Esophagus squamous epithelium (tissue), 5 donors: ENCODE data around the gene RAB33B. TPM values are rescaled to one million over a fixed set of nuclear protein-coding genes. Genes with fewer than 3 reads are reported as not detected.

Source experiments
- DNase-seq: peaks from one replicate; lab custom pipeline; 2025; lab: John Stamatoyannopoulos, UW
- H3K27ac ChIP-seq, 4 donors: fragments of 200-600 bp; sonication (generic); one replicate each; pipeline ENCODE4 v1.5.1; 2016 to 2019; ENCODE audit warnings: mild to moderate bottlenecking in 1 of 4
- H3K27me3 ChIP-seq, 4 donors: fragments of 200-600 bp; sonication (generic); 1 replicate in 3 of 4; 2 replicates in 1 of 4; pipeline versions ENCODE4 v1.5.1 to v1.6.0; 2017 to 2021; ENCODE audit warnings: antibody characterized with exemption in 1 of 4
- H3K36me3 ChIP-seq, 3 donors: fragments of 200-600 bp; sonication (generic); one replicate each; pipeline ENCODE4 v1.5.1; 2016 to 2019
- H3K4me1 ChIP-seq, 3 donors: fragments of 200-600 bp; sonication (generic); one replicate each; pipeline ENCODE4 v1.5.1; 2017 to 2019
- H3K4me3 ChIP-seq, 4 donors: fragments of 200-600 bp; sonication (generic); 1 replicate in 3 of 4; 2 replicates in 1 of 4; pipeline ENCODE4 v1.5.1; 2016 to 2019; ENCODE audit warnings: mild to moderate bottlenecking in 2 of 4, moderate library complexity in 1 of 4
- H3K9me3 ChIP-seq, 3 donors: fragments of 200-600 bp; sonication (generic); one replicate each; pipeline ENCODE4 v1.5.1; 2016 to 2019
- POLR2A ChIP-seq, 4 donors: fragments of 450-650 bp; IDR thresholded peaks; one replicate each; pipeline ENCODE4 v1.6.1; 2017; ENCODE audit warnings: antibody characterized with exemption in 4 of 4, mild to moderate bottlenecking in 4 of 4, moderate library complexity in 3 of 4
- WGBS, 2 donors: methylation state at CpG; one replicate each; pipeline ENCODE4 v1.1.5; 2018; 5-methylcytosine and 5-hydroxymethylcytosine counted together
- intact Hi-C: fragments of 100-400 bp; cut with DNase I; formaldehyde crosslinking; loops from one replicate; pipeline ENCODE4 v1.15.0; 2022
- total RNA-seq, 4 donors: library from RNA; depleted of rRNA; stranded (reverse); fragments of >200 nt; gene quantifications; one replicate each; pipeline ENCODE4 v1.1.0, GENCODE V29; 2016
- TF ChIP-seq, protein P1 (sequence below), 6 experiments: fragments of 450-650 bp in 4 of 6; fragments of 200-600 bp in 2 of 6; sonication (generic) in 2 of 6; IDR thresholded peaks; one replicate each; pipeline ENCODE4 v1.5.1; 2016 to 2019; ENCODE audit warnings: antibody characterized with exemption in 6 of 6, mild to moderate bottlenecking in 4 of 6, moderate library complexity in 4 of 6
- donor health status: DM: yes; HTN: yes; CAD: no.

RAB33B gene
- total RNA-seq, 4 donors from 2014 or later, result 3.4 to 9.2 (median 6.6) TPM

DNA sequence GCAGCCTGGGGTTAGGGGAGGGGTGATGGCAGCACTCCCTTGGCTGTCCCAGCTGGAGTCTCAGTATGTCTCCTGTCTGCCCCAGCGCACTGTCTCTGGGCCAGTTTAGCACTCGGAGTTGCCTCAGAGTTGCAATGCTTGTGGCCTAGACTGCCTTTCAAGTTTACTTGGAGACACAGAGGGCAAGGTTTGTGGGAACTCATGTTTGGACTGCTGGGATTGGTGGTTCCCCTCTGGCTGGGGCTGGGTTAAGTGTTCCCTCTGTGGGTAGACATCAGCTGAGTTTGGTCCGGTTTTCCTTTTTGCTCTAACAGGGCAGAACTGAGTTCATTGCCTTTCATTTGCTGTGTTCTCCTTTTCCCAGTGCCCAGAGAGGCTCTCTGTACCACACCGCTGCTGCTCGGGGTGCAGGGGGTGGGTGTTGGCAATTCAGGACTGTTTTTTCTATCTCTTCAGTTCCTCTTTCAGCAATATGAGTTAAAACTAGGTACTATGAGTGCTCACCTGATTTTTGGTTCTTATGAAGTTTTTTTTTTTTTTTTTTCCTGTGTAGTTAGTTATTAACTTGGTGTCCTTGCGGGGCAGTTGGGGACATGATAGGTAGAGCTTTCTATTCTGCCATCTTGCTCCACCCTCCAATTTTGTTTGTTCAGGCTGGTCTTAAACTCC lies 17.2 kb downstream of the RAB33B start:
- H3K4me1 ChIP-seq, result peaks cover 0 to 14% (median 0%) of the 10 kb centered on the region in 3 donors
- 86 to 94% methylated on average over 4 to 5 of the region's 6 CpGs for WGBS, 2 donors
- H3K27me3 ChIP-seq, result no peaks in the 10 kb centered on the region
- intact Hi-C loops, result no loop called here
- DNase-seq, result no peak
- no peak overlapping the region for H3K4me3 ChIP-seq
- peaks cover 0 to 27% (median 5%) of the 10 kb centered on the region in 3 donors for H3K36me3 ChIP-seq
- no peak overlapping the region for H3K27ac ChIP-seq
- TF ChIP-seq, protein P1, sequence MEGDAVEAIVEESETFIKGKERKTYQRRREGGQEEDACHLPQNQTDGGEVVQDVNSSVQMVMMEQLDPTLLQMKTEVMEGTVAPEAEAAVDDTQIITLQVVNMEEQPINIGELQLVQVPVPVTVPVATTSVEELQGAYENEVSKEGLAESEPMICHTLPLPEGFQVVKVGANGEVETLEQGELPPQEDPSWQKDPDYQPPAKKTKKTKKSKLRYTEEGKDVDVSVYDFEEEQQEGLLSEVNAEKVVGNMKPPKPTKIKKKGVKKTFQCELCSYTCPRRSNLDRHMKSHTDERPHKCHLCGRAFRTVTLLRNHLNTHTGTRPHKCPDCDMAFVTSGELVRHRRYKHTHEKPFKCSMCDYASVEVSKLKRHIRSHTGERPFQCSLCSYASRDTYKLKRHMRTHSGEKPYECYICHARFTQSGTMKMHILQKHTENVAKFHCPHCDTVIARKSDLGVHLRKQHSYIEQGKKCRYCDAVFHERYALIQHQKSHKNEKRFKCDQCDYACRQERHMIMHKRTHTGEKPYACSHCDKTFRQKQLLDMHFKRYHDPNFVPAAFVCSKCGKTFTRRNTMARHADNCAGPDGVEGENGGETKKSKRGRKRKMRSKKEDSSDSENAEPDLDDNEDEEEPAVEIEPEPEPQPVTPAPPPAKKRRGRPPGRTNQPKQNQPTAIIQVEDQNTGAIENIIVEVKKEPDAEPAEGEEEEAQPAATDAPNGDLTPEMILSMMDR (IDR thresholded peaks at IDR 0.05), result no peak
- peaks cover 0 to 7% (median 0%) of the 10 kb centered on the region in 3 donors for H3K9me3 ChIP-seq

DNA sequence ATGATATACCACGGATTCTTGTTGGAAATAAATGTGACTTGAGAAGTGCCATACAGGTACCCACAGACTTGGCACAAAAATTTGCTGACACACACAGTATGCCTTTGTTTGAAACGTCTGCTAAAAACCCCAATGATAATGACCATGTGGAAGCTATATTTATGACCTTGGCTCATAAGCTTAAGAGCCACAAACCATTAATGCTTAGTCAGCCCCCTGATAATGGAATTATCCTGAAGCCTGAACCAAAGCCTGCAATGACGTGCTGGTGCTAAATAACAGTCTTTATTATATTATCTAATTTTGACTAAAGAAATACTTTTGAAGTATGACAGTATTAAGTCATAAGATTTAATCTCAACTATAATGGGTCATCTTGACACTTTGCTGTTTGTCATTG lies 18.9 kb downstream of the RAB33B start:
- no peak overlapping the region for H3K27ac ChIP-seq
- H3K4me1 ChIP-seq, result peaks cover 0 to 14% (median 0%) of the 10 kb centered on the region in 3 donors
- DNase-seq, result no peak
- TF ChIP-seq, protein P1 (IDR thresholded peaks at IDR 0.05), result no peak
- no peak for TF ChIP-seq POLR2A (IDR thresholded peaks at IDR 0.05)
- intact Hi-C loops, result no loop called here
- H3K4me3 ChIP-seq, result no peak overlapping the region
- H3K27me3 ChIP-seq, result no peaks in the 10 kb centered on the region
- peaks cover 0 to 30% (median 5%) of the 10 kb centered on the region in 3 donors for H3K36me3 ChIP-seq
- WGBS, 2 donors, result 66 to 79% methylated on average over 3 of the region's 3 CpGs
- H3K9me3 ChIP-seq, result peaks cover 0 to 7% (median 0%) of the 10 kb centered on the region in 3 donors

DNA sequence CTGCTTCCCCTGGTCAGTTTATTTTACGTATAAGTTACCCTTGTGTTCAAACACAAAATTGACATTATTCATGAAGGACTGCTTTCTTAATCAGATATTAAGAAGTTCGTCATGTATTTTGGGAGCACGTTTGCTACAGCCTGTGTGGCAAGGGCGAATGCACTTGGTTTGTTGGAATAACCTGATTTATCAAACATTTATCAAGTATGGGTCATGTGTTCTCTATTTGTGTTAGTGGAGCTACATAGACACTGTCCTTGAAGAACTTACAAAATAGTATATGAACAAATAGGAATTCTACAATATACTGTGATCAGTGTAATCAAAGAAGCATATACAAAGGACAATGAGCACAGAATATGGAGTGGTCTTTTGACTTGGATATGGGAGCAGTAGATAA lies 22.4 kb downstream of the RAB33B start:
- H3K27me3 ChIP-seq, result no peaks in the 10 kb centered on the region
- H3K4me1 ChIP-seq, result no peaks in the 10 kb centered on the region
- H3K36me3 ChIP-seq, result peaks cover 0 to 26% (median 5%) of the 10 kb centered on the region in 3 donors
- no peak for DNase-seq
- H3K27ac ChIP-seq, result no peak overlapping the region
- intact Hi-C loops, result no loop called here
- H3K9me3 ChIP-seq, result no peaks in the 10 kb centered on the region
- no peak overlapping the region for H3K4me3 ChIP-seq
- 97% methylated on average over 4 of the region's 4 CpGs for WGBS, 2 donors
- TF ChIP-seq POLR2A (IDR thresholded peaks at IDR 0.05), result no peak
- TF ChIP-seq, protein P1 (IDR thresholded peaks at IDR 0.05), result no peak

DNA sequence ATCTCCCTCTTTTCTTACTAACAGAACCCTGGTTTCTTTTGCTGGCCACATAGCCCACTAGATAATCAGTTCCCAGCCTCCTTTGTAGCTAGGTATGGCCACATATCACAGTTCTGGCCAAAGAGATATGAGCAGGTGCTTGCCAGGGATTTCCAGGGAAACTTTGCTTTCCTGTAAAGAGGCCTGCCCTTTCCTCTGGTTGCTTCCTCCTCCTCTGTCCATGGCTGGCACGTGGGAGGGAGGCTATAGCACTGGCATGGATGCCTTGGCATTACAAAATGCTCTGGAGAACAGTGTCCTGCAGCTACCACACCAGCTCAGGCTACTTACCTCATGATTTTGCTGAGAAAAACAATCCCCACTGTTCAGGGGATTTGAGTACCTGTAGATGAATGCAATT lies 27.5 kb downstream of the RAB33B start:
- intact Hi-C loops, result no loop called here
- WGBS, 2 donors, result 50 to 67% methylated on average over 1 of the region's 1 CpG
- TF ChIP-seq, protein P1 (IDR thresholded peaks at IDR 0.05), result no peak
- no peak for TF ChIP-seq POLR2A (IDR thresholded peaks at IDR 0.05)
- Histone ChIP-seq H3K27ac (no peak overlapping the region), H3K4me3 (no peak overlapping the region), H3K36me3 (peaks cover 0 to 5% (median 0%) of the 10 kb centered on the region in 3 donors), H3K27me3 (no peaks in the 10 kb centered on the region), H3K9me3 (no peaks in the 10 kb centered on the region), H3K4me1 (no peaks in the 10 kb centered on the region)
- DNase-seq, result no peak

DNA sequence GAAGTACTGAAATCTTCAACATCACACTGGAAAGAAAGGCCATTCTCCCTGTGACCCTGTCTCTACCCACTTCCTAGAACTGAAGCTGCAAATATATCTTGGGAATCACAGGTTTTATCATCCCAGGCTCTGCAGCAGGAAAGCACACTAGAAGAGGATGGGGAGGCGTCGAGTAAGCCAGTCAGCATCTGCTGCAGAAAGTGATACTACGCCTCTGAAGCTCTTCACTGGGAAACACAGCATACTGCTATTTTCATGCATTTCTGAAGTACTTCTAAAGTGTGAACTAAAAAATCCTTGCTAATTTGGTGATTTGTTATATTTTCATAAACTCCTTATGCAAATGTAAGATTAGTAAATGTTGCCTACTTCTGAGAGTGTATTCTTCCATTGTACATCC lies 29.1 kb downstream of the RAB33B start:
- no peaks in the 10 kb centered on the region for H3K36me3 ChIP-seq
- H3K4me3 ChIP-seq, result no peak overlapping the region
- no peaks in the 10 kb centered on the region for H3K9me3 ChIP-seq
- WGBS, 2 donors, result 95 to 97% methylated on average over 3 of the region's 3 CpGs
- TF ChIP-seq, protein P1 (IDR thresholded peaks at IDR 0.05), result no peak
- TF ChIP-seq POLR2A (IDR thresholded peaks at IDR 0.05), result no peak
- no peaks in the 10 kb centered on the region for H3K27me3 ChIP-seq
- H3K27ac ChIP-seq, result no peak overlapping the region
- intact Hi-C loops, result no loop called here
- no peak for DNase-seq
- no peaks in the 10 kb centered on the region for H3K4me1 ChIP-seq
